HG03571 (cell line): ENCODE data around the gene BAIAP2.
A peak's percentile ranks its signal among the peaks of the same experiment; 100 is the strongest.

Experiments
- ATAC-seq: cut with Tn5 transposase; IDR thresholded peaks from one replicate; pipeline ENCODE4 v1.9.1; 2021; ENCODE audit not compliant: unreplicated experiment

BAIAP2 gene

DNA sequence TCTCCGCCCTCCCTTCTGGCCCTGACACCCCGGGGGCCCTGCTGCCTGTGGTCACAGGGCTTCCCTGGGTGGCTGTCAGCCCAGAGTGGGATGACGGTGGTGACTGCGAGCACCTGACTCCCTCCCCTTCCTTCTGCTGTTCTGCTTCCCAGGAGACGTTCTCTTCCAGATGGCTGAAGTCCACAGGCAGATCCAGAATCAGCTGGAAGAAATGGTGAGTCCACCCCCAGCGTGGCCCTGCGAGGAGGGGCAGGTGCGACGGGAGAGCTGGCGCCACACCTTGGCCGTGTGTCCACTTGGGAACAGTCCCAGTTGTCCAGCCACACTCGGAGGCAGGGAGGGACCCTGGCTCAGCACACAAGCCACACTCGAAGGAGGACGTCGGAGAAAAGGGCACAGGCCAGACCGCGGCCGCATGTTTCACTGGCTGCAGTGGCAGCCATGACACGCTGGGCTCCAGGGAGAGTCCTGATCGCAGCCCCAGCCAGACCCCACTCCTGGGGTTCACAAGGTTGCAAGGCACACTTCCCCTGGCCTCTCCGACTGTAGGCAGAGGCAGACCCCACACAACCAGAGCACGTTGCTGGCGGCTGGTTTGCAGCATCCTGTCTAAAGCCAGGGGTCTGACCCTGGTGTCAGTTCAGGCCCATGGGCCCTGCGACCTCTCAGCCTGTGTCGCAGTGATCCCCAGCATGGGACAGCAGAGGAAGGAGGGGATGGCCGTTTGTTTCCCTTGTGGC lies 49.9 kb downstream of the BAIAP2 start:
- no peak for ATAC-seq

DNA sequence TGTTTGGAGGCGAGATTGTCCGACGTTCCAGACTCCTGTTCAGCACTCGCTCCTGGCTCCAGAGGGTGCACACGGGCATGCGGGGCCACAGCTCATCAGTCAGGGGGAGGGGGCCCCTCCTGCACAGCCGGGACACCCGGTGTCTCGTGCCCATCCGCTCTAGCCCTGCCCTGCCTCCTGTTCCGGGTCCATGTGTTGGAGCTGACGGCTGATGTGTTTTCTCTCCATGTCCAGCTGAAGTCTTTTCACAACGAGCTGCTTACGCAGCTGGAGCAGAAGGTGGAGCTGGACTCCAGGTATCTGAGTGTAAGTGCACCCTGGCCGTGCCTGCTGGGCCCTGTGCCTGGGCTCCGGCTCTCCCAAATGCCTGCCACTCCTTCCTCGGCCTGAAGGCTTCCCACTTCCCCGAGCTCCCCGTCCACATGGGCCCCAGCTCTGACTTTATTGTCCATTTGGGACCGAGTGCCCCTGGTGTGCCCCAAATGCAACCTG lies 50.5 kb downstream of the BAIAP2 start:
- ATAC-seq, result no peak

DNA sequence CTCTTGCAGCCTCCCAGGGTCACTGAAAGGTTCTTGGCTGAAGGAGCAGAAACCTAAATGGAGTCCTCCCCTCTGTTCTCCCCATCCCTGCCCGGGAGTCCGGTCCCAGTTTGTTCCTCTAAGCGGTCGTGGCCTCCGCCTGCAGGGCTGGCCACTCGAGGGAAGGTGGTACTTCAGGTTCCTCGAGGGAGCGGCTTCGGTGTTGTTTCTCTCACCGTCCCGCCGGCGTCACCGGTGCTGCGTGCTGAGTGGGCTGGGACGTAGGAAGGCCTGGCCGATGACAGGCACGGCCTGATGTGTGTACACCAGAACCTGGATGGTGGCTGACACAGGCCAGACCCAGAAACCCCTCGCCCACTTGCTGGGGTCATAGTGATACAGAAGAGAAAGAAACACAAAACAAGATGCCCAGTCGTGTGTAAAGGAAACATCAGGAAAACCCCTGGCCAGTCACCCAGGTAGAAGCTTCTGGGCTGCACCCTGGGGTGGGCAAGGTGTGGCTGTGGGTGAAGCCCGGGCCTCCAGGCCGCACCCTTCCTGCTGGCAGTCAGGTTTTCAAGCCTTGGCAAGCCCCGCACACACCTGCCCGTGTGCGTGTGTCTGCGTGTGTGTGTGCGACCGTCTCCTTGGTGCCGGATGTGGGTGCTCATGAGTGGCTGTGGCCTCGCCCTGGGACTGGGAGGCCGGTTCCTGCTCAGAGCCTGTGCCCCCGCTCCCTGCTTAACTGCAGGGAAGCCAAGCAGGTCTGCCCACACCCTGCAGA lies 52.0 kb downstream of the BAIAP2 start:
- ATAC-seq, result no peak

DNA sequence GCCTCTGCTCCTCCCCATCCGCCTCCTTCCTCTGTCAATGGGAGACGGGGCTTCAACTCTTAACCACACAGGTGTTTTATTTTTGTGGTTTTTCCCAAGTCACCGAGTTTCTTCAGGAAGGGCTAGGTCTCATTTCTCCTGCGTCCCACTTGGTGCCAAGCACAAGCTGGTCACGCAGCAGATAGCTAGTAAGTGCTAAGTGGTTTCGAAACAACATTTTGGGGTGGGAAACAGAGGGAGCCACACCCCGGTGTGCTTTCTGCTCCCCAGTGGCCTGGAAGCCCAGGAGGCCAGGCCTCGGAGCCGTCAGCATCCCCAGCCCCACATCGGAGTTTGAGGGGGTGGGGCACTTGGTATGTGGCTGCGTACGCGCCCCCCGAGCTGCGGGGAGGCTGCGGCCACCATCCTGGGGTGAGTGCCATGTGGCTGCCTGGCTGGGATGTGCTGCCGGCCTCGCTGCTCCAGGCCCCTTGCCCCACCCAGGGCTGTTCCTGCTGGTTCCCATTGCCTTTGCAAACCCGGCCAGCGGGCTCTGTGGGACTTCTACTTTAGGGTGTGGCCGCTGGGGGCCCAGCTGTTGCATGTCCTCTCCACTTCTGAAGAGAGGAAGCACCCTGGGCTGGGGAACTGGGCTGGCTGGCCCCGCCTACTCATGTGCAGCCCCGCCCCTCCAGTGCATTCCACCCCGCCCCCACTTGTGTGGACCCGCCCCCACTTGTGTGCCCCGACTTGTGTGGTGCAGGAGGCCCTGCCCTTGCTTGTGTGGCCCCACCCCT lies 55.6 kb downstream of the BAIAP2 start:
- no peak for ATAC-seq

DNA sequence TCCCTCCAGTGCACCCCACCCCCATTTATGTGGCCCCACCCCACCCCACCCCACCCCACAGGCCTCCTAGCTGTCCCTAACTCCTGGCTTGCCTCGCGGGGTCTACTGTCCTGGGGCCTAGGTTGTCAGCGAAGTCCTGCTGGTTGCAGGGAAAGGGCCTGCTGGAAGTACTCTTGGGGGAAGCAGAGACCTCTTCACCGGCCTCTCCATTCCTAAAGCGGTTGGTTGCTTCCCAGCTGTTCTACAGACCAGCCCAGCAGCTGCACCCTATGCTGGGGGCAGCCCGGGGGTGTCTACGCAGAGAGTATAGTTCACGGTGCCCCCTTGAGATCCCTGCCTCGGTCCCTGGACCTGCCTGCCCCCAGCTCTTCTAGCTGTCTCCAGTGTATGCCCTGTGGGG lies 56.2 kb downstream of the BAIAP2 start:
- ATAC-seq, result no peak

DNA sequence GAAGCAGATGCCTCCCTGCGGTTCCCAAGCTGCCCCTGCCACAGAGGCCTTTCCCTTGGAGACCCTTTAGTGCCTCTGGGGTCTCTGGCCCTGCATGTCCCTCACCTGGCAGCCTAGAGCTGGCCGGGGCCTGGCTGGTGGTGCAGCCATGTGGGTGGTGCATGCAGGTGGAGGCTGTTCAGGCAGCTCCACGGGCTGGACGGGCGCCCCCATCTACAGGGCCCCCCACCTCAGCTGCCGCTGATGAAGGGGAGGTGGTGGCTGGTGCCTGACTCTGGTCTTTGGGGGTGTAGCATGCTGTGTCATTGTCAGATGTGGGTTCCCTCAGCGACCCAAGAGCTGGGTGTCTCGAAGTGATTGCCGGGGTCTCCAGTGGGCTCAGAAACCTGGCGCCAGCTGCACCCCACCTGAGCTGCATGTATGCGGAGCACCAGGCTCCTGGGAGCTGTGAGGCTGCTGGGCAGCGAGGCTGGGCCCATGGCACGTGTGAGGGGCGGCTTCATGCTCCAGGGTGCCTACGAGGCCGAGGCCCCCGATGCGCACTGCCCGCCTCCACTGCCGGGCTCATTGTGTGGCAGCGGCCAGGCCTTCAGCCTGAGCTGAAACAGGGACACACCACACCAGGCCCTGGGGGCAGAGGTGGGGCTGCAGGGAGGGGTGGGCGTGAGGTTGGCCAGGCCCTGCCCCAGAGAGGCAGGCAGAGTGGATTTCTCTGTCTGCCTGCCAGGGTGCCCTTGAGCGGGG lies 57.0 kb downstream of the BAIAP2 start:
- no peak for ATAC-seq

DNA sequence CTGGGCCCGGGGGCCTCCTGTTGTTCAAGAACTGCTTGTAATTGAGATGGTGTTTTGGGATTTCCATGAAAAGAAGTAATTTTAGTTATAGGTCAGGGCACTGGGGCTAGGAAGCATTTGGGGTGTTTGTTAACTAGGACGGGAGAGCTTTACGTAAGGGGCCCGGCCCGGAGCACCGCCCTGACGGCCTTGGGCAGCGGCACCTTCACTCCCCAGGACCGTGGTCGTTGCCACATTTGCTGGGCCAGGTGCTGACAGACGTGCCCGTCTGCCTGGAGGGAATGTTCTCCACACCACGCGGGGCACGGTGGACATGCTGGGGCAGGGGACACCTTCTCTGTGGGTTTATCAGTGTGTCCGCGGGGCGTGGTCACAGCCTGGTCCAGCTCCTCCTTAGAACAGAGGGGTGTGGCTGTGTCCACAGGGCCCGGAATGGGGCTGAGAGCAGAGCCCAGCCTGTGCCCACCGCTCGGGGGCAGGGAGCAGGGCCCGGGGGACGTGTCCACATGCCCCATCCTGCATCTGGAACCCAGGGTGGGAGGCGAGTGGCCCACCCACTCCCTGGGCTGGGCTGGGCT lies 57.7 kb downstream of the BAIAP2 start:
- ATAC-seq, result no peak

DNA sequence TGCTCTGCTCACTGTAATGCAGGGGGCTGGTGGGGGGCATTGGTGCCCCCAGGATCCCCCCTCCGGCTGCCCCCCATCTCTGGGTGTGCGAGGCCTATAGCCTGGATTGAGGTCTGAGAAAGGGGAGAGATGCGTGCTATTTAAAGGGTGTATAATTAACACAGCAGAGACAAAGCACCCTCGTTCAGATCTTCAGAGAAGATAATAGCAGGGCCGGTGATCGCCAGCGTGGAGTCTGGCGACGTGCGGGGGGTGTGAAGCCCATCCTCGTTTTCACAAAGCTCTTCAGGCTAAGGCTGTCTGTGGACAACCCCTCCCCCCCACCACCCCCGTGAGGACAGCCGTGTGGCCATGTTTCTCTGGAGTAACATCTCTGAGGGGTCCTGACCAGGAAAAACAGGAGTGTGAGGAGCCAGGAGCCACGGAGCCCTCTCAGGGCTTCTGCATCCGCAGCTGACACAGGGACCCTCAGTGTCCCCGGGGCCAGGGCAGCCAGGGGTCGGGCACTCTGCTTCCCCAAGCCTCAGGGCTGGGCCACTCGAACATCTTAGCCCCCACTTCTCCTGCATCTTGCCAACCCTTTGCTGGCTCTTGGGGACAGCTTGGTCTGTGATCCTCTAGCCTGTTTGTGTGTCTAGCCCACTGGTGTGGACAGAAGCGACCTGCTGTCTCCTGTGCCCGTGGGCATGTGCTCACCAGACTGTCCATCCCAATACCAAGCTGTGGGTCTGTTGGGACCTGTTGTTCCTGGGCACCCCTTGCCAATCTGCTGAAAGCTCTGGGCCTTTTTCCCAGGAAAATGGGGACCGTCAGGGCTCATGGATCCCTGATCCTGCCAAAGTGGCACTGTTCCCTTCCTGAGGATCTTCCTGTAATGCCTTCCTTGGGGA lies 58.9 kb downstream of the BAIAP2 start:
- ATAC-seq, result no peak

DNA sequence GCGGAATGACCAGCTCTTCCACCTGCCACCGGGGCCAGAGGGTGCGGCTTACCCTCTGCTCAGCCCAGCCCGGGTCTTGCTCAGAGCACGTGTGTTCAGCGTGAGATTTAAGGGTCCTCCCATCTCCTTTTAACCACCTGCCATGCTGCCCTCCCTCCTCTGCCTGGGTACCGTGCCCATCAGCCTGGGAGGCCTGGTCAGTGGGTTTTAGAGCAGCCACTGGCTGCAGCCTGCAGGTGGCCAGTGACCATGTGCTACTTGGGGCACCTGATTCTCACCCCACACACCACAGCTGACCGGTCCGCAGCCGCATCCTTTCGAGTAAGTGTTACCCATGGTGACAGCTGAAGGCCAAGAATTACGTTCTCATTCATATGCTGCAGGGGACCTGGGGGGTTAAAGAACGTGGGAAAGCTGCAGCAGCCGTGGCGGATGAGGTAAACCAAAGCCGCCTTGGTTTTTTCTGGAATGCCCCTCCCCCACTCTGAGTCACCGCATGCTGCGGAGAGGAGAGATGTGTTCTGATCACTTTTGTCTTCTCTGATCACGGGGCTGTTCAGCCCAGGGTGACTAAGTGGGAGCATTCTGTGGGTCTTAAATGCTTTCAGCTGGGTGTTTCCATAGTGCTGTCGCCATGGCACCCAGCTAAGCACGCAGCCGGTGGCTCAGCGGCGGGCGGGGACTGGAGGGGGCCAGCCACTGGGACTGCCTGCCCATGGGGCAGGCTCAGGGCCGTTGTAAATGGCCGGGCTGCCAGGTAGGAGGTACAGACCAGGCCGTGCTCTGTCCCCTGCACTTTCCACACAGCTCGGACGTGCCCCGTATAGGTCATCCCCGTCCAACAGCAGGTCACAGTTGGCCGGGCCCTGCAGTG lies 59.8 kb downstream of the BAIAP2 start:
- no peak for ATAC-seq

DNA sequence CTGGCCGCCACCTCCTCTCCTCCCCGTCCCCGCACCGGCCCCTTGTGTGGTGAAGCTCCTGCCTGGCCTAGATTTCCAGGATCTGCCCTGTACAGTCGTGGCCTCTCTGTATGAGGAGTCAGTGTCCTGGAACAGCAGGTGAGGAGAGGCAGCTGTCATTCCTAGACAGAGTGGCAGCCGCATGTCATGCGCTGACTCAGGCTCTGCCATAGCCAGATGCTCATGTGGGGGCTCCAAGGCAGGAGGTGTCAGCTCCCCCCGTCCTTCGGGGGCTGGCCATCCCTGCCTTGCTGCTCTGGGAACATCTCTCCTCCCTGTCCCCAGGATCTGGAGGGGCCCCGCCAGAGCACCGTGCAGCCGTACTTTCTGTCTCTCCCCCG lies 60.4 kb downstream of the BAIAP2 start:
- ATAC-seq, result no peak

DNA sequence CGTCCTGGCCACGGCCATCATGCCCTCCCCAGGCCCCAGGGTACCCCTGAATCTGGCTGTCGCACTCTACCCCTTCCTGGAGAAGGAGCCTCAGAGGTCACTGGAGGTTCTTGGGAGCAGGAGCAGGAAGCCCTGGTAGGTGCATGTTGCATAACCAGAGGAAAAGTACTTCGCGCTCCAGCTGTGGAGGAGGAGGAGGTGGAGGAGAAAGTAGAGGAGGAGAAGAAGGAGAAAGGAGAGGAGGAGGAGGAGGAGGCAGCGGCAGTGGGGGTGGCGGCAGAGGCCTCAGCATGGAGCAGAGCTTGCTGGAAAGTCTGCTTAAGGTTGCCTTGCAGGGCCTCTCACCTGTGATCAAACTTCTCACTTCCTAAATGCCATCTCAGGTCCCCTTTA lies 61.8 kb downstream of the BAIAP2 start:
- no peak for ATAC-seq

DNA sequence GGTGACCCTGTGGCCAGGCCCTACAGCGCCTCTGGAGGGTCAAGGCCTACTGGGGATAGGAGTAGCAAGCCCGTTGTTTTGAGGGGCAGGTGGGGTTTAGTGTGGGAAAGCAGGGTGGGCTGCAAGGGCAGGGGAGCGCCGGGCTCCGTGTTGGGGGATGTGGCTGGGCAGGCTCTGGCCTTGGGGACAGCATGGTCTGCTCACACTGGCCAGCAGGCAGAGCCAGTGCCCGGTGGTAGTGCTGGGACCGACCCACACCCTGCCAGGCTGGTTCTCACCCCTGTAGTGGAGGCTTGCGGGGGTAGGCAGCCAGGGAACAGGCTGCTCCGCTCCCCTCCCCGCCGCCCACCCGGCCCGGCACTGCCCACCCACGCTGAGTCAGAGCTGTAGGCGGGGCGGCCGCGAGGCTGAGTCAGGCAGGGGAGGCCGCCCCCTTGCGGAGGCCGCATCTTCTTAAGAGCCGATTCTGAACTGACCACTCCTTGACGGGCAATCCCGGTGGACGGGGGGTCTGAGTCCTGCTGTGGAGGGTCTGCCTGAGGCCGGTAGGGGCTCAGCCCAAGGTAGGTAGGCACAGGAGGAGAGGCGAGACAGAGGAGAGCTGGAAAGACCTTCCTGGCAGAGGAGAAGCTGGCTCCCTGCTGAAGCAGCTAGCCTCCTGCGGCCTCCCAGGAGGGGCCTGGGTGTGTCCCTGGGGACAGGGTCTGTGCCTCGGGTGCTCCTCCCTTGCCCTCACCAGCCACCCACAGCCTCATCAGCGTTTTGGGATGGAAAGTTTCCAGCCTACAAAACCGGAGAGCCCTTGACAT lies 62.4 kb downstream of the BAIAP2 start:
- ATAC-seq, result no peak

DNA sequence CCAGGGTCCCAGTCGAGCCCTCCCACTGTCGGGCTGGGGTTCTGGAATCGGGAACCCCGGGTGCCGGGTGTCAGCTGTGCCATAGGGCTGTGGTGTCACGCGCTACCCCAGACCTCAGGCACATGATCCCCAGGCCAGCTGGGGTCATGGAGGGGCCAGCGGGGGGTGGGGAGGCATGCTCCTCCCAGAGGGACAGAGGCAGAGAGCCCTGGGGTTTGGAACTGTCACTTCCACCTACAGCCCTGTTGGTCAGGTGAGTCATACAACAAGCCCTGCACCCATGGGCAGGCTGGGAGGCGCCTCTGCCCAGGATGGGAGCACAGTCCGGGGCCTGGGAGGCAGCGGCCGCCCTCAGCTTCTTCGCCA lies 63.0 kb downstream of the BAIAP2 start:
- no peak for ATAC-seq

DNA sequence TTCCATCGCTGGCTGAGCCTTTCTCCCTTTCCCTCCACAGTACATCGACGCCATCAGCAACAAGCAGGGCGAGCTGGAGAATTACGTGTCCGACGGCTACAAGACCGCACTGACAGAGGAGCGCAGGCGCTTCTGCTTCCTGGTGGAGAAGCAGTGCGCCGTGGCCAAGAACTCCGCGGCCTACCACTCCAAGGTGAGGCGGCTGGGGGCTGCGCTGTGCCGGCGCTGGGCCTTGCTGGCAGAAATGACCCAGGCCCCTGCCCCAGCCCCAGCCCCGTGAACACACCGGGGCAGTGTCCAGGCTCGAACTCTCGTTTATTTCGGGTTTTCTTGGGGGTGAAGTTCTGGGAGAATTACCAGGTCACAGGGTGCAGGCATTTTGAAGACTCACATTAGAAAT lies 64.9 kb downstream of the BAIAP2 start:
- no peak for ATAC-seq

DNA sequence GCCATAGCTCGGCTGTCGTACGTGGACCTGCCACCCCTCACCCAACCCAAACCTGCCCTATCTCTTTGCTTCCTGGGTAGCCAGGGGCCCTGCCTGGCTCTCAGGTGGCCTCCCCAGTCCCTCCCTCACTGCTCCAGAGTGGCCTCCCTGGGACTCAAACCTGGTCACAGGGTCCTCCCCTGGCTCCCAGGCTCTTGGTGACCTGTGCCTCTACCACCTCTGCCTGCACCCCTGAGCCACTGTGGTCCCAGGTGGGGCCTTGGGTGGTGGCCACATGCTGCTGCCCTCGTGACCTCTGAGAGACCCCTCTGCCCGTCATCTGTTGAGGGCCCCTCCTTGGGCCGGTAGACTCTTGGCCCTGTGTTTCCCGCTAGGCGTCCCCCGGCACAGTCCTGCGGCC lies 65.7 kb downstream of the BAIAP2 start:
- no peak for ATAC-seq

DNA sequence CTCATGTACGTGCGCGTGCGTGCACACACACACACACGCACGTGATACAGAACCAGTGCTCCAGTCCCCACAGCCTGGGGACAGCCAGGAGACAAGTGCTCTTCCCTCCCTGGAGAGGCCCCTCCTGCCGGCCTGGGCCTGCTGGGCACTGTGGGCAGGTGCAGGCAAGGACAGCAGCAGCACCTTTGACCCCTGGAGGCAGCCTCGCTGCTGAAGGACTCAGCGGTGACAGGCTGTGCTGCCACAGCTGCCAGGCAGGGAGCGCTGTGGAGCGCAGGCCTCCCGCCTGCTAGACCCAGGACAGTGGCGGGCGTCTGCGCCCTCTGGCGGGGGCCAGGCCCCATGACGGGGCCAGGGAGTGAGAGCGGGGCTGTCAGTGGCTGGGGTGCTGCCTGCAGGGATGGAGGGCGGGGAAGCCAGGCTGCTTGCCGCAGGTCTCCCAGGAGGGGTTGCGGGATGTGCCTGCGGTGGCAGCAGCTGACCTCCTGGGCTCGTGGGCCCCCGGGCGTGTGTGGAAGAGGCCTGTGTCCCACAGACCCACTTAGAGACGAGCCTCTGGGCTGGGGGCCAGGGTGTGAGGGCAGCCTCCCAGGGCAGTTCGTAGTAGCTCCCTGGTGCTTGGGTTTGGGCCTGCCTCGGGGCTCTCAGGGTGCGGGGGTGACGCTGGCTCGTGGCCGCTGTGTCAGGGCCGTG lies 66.8 kb downstream of the BAIAP2 start:
- ATAC-seq, result peak; percentile 76

DNA sequence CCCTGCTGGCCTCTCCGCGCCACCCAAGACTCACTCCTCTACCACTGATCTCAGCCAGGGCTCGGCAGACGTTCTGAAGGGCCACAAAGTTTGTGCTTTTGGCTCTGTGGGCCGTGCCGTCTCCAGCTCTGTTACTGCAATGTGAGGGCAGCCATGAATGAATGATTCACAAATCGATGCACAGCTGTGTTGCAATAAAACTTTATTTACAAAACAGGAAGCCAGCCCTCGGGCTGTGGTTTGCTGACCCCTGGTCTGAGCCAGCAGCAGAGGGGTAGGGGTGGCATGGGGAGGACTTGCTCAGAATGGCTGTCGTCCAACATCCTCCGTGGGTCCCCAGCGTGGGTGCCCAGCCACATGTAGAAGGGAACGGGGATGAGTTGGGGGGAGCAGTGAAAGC lies 67.4 kb downstream of the BAIAP2 start:
- ATAC-seq, result no peak
